H9 (cell line): ENCODE data around the gene MYRIP. TPM values are rescaled to one million over a fixed set of nuclear protein-coding genes. Genes with fewer than 3 reads are reported as not detected.

Experiments
- DNase-seq: peaks from one replicate; pipeline ENCODE4 v3.0.0-alpha.2; 2017
- H2AFZ ChIP-seq: one replicate; pipeline ENCODE4 v1.6.1; 2013; ENCODE audit warnings: mild to moderate bottlenecking, low read length, control low read depth, moderate library complexity
- H2AK5ac ChIP-seq: 2 replicates; pipeline ENCODE4 v1.6.1; 2013; ENCODE audit warnings: low read length, control low read depth, mixed read lengths; ENCODE audit not compliant: insufficient read length
- H2BK120ac ChIP-seq: one replicate; pipeline ENCODE4 v1.6.1; 2013; ENCODE audit warnings: low read depth, mild to moderate bottlenecking, low read length, control low read depth, inconsistent platforms; ENCODE audit not compliant: poor library complexity, severe bottlenecking
- H2BK12ac ChIP-seq: 2 replicates; pipeline ENCODE4 v1.6.1; 2013; ENCODE audit warnings: low read length, control low read depth, mixed read lengths, low read depth; ENCODE audit not compliant: insufficient read length
- H2BK15ac ChIP-seq: 2 replicates; pipeline ENCODE4 v1.6.1; 2013; ENCODE audit warnings: low read depth, low read length, control low read depth
- H2BK20ac ChIP-seq: one replicate; pipeline ENCODE4 v1.6.1; 2013; ENCODE audit warnings: low read depth, mild to moderate bottlenecking, low read length, control low read depth, inconsistent platforms; ENCODE audit not compliant: poor library complexity, severe bottlenecking
- H2BK5ac ChIP-seq: 2 replicates; pipeline ENCODE4 v1.6.1; 2013; ENCODE audit warnings: low read length, control low read depth, mixed read lengths; ENCODE audit not compliant: insufficient read length
- H3K14ac ChIP-seq: 2 replicates; pipeline ENCODE4 v1.6.1; 2013; ENCODE audit warnings: low read length, control low read depth; ENCODE audit not compliant: insufficient read depth
- H3K18ac ChIP-seq: 2 replicates; pipeline ENCODE4 v1.6.1; 2013; ENCODE audit warnings: low read depth, mild to moderate bottlenecking, mixed read lengths, low read length, control low read depth; ENCODE audit not compliant: insufficient read length
- H3K23ac ChIP-seq: 2 replicates; pipeline ENCODE4 v1.6.1; 2013; ENCODE audit warnings: low read length, control low read depth, mixed read lengths, low read depth; ENCODE audit not compliant: insufficient read length
- H3K23me2 ChIP-seq: 2 replicates; pipeline ENCODE4 v1.6.1; 2013; ENCODE audit warnings: low read depth, mild to moderate bottlenecking, mixed read lengths, low read length, control low read depth; ENCODE audit not compliant: insufficient read length, poor library complexity, severe bottlenecking
- H3K27ac ChIP-seq: 2 replicates; pipeline ENCODE4 v1.5.1; 2013; ENCODE audit warnings: low read length, control low read depth, mixed read lengths, low read depth; ENCODE audit not compliant: insufficient read length
- H3K27me3 ChIP-seq: 2 replicates; pipeline ENCODE4 v1.6.1; 2013; ENCODE audit warnings: low read length, control low read depth, inconsistent platforms; ENCODE audit not compliant: insufficient read depth
- H3K4ac ChIP-seq: 2 replicates; pipeline ENCODE4 v1.6.1; 2013; ENCODE audit warnings: low read depth, mild to moderate bottlenecking, control low read depth, inconsistent platforms, low read length, moderate library complexity
- H3K4me1 ChIP-seq: 2 replicates; pipeline ENCODE4 v1.6.1; 2013; ENCODE audit warnings: low read length, control low read depth, inconsistent platforms; ENCODE audit not compliant: insufficient read depth
- H3K4me2 ChIP-seq: 2 replicates; pipeline ENCODE4 v1.6.1; 2013; ENCODE audit warnings: low read length, control low read depth, mixed read lengths; ENCODE audit not compliant: insufficient read length, insufficient read depth
- H3K56ac ChIP-seq: 2 replicates; pipeline ENCODE4 v1.6.1; 2013; ENCODE audit warnings: low read depth, mild to moderate bottlenecking, mixed read lengths, low read length, control low read depth; ENCODE audit not compliant: insufficient read length
- H3K79me1 ChIP-seq: 2 replicates; pipeline ENCODE4 v1.6.1; 2013; ENCODE audit warnings: low read depth, mild to moderate bottlenecking, moderate library complexity, low read length, control low read depth, inconsistent platforms; ENCODE audit not compliant: insufficient read depth, poor library complexity, severe bottlenecking
- H3K79me2 ChIP-seq: 2 replicates; pipeline ENCODE4 v1.6.1; 2013; ENCODE audit warnings: low read length, control low read depth, inconsistent platforms; ENCODE audit not compliant: insufficient read depth
- H3K9ac ChIP-seq: 2 replicates; pipeline ENCODE4 v1.6.1; 2013; ENCODE audit warnings: low read length, control low read depth, mixed read lengths; ENCODE audit not compliant: insufficient read length; ENCODE audit errors: extremely low read depth
- H3K9me3 ChIP-seq: one replicate; pipeline ENCODE4 v1.6.1; 2013; ENCODE audit warnings: low read depth, low read length, inconsistent platforms; ENCODE audit not compliant: control insufficient read depth
- H3T11ph ChIP-seq: one replicate; pipeline ENCODE4 v1.6.1; 2013; ENCODE audit warnings: mild to moderate bottlenecking, low read length, control low read depth, inconsistent platforms
- H4K20me1 ChIP-seq: one replicate; pipeline ENCODE4 v1.6.1; 2013; ENCODE audit not compliant: control insufficient read depth, insufficient read length, insufficient read depth
- H4K5ac ChIP-seq: 2 replicates; pipeline ENCODE4 v1.6.1; 2013; ENCODE audit warnings: low read depth, mild to moderate bottlenecking, mixed read lengths, low read length, control low read depth; ENCODE audit not compliant: insufficient read length
- H4K8ac ChIP-seq: replicated peaks from 2 replicates; pipeline ENCODE4 v1.6.1; 2013; ENCODE audit warnings: low read length, control low read depth, mixed read lengths, low read depth; ENCODE audit not compliant: insufficient read length
- H4K91ac ChIP-seq: 2 replicates; pipeline ENCODE4 v1.6.1; 2013; ENCODE audit warnings: low read depth, mild to moderate bottlenecking, moderate library complexity, mixed read lengths, low read length, control low read depth; ENCODE audit not compliant: insufficient read length
- H3K27ac Mint-ChIP-seq, 3 experiments: 2 replicates in 2 of 3; 3 replicates in 1 of 3; pipeline ENCODE4 v1.8.0; 2020 to 2021; ENCODE audit warnings: mixed read lengths in 3 of 3, mild to moderate bottlenecking in 1 of 3, moderate library complexity in 1 of 3
- H3K27me3 Mint-ChIP-seq: 2 replicates; pipeline ENCODE4 v1.8.0; 2021; ENCODE audit warnings: low read depth, mild to moderate bottlenecking, moderate library complexity, mixed read lengths
- H3K36me3 Mint-ChIP-seq, 3 experiments: 2 replicates in 2 of 3; 3 replicates in 1 of 3; pipeline ENCODE4 v1.8.0; 2020 to 2021; ENCODE audit warnings: low read depth in 3 of 3, mixed read lengths in 3 of 3; ENCODE audit not compliant: insufficient read depth in 1 of 3
- H3K4me1 Mint-ChIP-seq, 2 experiments: 2 replicates each; pipeline ENCODE4 v1.8.0; 2020; ENCODE audit warnings: mixed read lengths in 2 of 2
- H3K4me3 Mint-ChIP-seq, 2 experiments: 2 replicates in 1 of 2; 3 replicates in 1 of 2; pipeline ENCODE4 v1.8.0; 2020 to 2021; ENCODE audit warnings: mild to moderate bottlenecking in 2 of 2, mixed read lengths in 2 of 2, moderate library complexity in 1 of 2
- H3K9me3 Mint-ChIP-seq, 2 experiments: 2 replicates in 1 of 2; 3 replicates in 1 of 2; pipeline ENCODE4 v1.8.0; 2020; ENCODE audit warnings: mild to moderate bottlenecking in 2 of 2, mixed read lengths in 2 of 2, moderate library complexity in 1 of 2
- CTCF ChIP-seq: fragments of 200-600 bp; sonication (generic); conservative IDR thresholded peaks from 3 replicates; pipeline ENCODE4 v1.8.0; 2021; ENCODE audit warnings: antibody characterized with exemption, mild to moderate bottlenecking
- WGBS: extraction: QIAGEN DNeasy Blood & Tissue Kit; methylation state at CpG from one replicate; pipeline ENCODE4 v1.1.7; 2013; ENCODE audit warnings: missing lambda C conversion rate, low lambda C conversion rate, mixed read lengths; ENCODE audit not compliant: insufficient read length; ENCODE audit errors: extremely low coverage; 5-methylcytosine and 5-hydroxymethylcytosine counted together
- total RNA-seq: library from RNA; stranded (reverse); gene quantifications from 2 replicates; pipeline ENCODE4 v1.2.1, GENCODE V29; 2021

Gene MYRIP
- total RNA-seq, 1 experiment from 2014 or later, result 1.8 TPM

GRCh38 chr3:39843440-39843839 lies 34.0 kb downstream of the MYRIP start:
- no peak overlapping the region for H4K91ac ChIP-seq
- no peak overlapping the region for H2AFZ ChIP-seq
- no peak overlapping the region for H2BK120ac ChIP-seq
- H3K9me3 ChIP-seq, result no peaks in the 10 kb centered on the region
- no peak overlapping the region for H4K8ac ChIP-seq
- Mint-ChIP-seq H3K27me3 (peaks cover 1% of the 10 kb centered on the region), H3K4me1 (no peaks in the 10 kb centered on the region), H3K9me3 (peaks cover 5 to 6% of the 10 kb centered on the region in 2 experiments; a peak in 4 of 5 replicates), H3K27ac (no peak overlapping the region), H3K36me3 (0 out of 7 replicates have a peak, but pooled peaks cover 0 to 2% (median 0%) of the 10 kb centered on the region in 3 experiments), H3K4me3 (no peak overlapping the region)
- no peak for TF ChIP-seq CTCF
- no peak overlapping the region for H2BK20ac ChIP-seq
- H3K27me3 ChIP-seq, result no peaks in the 10 kb centered on the region
- H3K27ac ChIP-seq, result no peak overlapping the region
- H2BK5ac ChIP-seq, result no peak overlapping the region
- H2BK15ac ChIP-seq, result no peak overlapping the region
- H3K9ac ChIP-seq, result no peak overlapping the region
- no peak overlapping the region for H3K23ac ChIP-seq
- no peak overlapping the region for H3K4ac ChIP-seq
- no peak overlapping the region for H2AK5ac ChIP-seq
- no peak overlapping the region for H2BK12ac ChIP-seq
- no peak overlapping the region for H4K5ac ChIP-seq
- no peak for DNase-seq
- no peak overlapping the region for H3T11ph ChIP-seq
- no peak overlapping the region for H3K18ac ChIP-seq
- no CpG with 5 or more reads among the region's 1 CpG for WGBS
- no peaks in the 10 kb centered on the region for H3K79me2 ChIP-seq
- H3K56ac ChIP-seq, result no peak overlapping the region
- H3K4me2 ChIP-seq, result no peak overlapping the region
- H3K79me1 ChIP-seq, result no peaks in the 10 kb centered on the region
- no peaks in the 10 kb centered on the region for H4K20me1 ChIP-seq
- H3K14ac ChIP-seq, result no peak overlapping the region
- H3K23me2 ChIP-seq, result no peaks in the 10 kb centered on the region
- H3K4me1 ChIP-seq, result no peaks in the 10 kb centered on the region
